Caco-2 (cell line): Measurements from ENCODE around the gene SLC38A2. TPM values are rescaled to one million over a fixed set of nuclear protein-coding genes. Genes with fewer than 3 reads are reported as not detected.

Experiments used
- BruUV-seq: library from RNA; stranded (reverse); fragments of 400-500 nt; replicated peaks from 2 replicates; lab custom pipeline; 2021; lab: Mats Ljungman, UMichigan
- CTCF ChIA-PET: fragments of 300-600 bp; sonication (Branson Sonifier 250); formaldehyde crosslinking; loops from one replicate; lab custom pipeline; 2022; ENCODE audit warnings: antibody characterized with exemption; lab: Charles Lee
- POLR2A ChIA-PET: fragments of 300-600 bp; sonication (Branson Sonifier 250); formaldehyde crosslinking; loops from one replicate; lab custom pipeline; 2022; ENCODE audit warnings: antibody characterized with exemption; lab: Charles Lee
- DNase-seq, 2 experiments: peaks; one replicate each; pipeline versions ENCODE4 v3.0.0 to v3.0.0-alpha.2; 2020 to 2022
- H3K27me3 ChIP-seq: replicated peaks from 2 replicates; pipeline ENCODE4 v1.6.0; 2011; ENCODE audit warnings: low read length; ENCODE audit not compliant: control insufficient read depth, insufficient read depth
- H3K36me3 ChIP-seq: 2 replicates; pipeline ENCODE4 v1.5.1; 2011; ENCODE audit warnings: low read length; ENCODE audit not compliant: control insufficient read depth, insufficient read depth
- H3K4me1 ChIP-seq: fragments of 250-450 bp; sonication (Bioruptor Pico); 2 replicates; pipeline ENCODE4 v1.5.1; 2020; ENCODE audit warnings: mild to moderate bottlenecking
- H3K4me3 ChIP-seq: 2 replicates; pipeline ENCODE4 v1.5.1; 2011; ENCODE audit warnings: low read depth, mild to moderate bottlenecking, control low read depth, low read length
- H3K9me3 ChIP-seq: fragments of 250-450 bp; sonication (Bioruptor Pico); 2 replicates; pipeline ENCODE4 v1.5.1; 2020; ENCODE audit warnings: mild to moderate bottlenecking, moderate library complexity
- H3K27ac Mint-ChIP-seq: one replicate; pipeline ENCODE4 v1.8.0; 2022; ENCODE audit warnings: mixed read lengths; ENCODE audit not compliant: unreplicated experiment
- H3K27me3 Mint-ChIP-seq: one replicate; pipeline ENCODE4 v1.8.0; 2022; ENCODE audit warnings: mixed read lengths; ENCODE audit not compliant: insufficient read depth, unreplicated experiment
- H3K36me3 Mint-ChIP-seq: one replicate; pipeline ENCODE4 v1.8.0; 2022; ENCODE audit warnings: mild to moderate bottlenecking, mixed read lengths; ENCODE audit not compliant: insufficient read depth, unreplicated experiment
- H3K4me1 Mint-ChIP-seq: one replicate; pipeline ENCODE4 v1.8.0; 2022; ENCODE audit warnings: low read depth, mixed read lengths; ENCODE audit not compliant: unreplicated experiment
- H3K4me3 Mint-ChIP-seq: one replicate; pipeline ENCODE4 v1.8.0; 2022; ENCODE audit warnings: mild to moderate bottlenecking, moderate library complexity, mixed read lengths; ENCODE audit not compliant: unreplicated experiment
- H3K9me3 Mint-ChIP-seq: one replicate; pipeline ENCODE4 v1.8.0; 2022; ENCODE audit warnings: mixed read lengths; ENCODE audit not compliant: unreplicated experiment
- CTCF ChIP-seq, 2 experiments: fragments of 200-600 bp in 1 of 2; IDR thresholded peaks; 1 replicate in 1 of 2; 2 replicates in 1 of 2; pipeline versions ENCODE4 v1.5.1 to v1.8.0; 2011 to 2022; ENCODE audit warnings: antibody characterized with exemption in 1 of 2, control low read depth in 1 of 2, inconsistent platforms in 1 of 2, low read depth in 1 of 2, low read length in 1 of 2, mild to moderate bottlenecking in 1 of 2, moderate library complexity in 1 of 2; ENCODE audit not compliant: insufficient read depth in 1 of 2, severe bottlenecking in 1 of 2, unreplicated experiment in 1 of 2
- intact Hi-C: fragments of 100-400 bp; cut with micrococcal nuclease; formaldehyde crosslinking; loops from one replicate; pipeline ENCODE4 v1.10.0; 2022; ENCODE audit not compliant: unreplicated experiment
- total RNA-seq: library from RNA; stranded (reverse); gene quantifications from 2 replicates; pipeline ENCODE4 v1.2.3, GENCODE V29; 2022

SLC38A2 gene
- total RNA-seq, 1 experiment from 2014 or later: 331 TPM

DNA sequence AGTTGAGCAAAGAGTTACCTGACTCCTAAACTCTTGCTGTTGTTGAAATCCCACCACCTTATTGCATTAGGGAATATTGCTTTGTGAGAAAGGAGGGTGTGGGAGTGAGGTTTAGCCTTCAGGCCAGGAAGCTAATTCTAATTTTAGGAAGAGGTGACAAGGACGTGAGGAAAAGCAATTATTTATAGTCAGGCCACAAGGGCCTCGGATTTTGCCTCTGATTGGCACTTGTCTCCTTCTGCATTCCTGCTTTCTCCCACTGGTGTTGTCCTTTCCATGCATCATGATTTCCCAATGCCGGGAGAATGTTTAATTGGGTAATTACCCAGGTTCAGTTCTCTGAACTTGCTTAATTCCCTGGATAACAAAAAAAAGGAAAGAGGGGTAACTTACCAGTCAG, 37.9 kb upstream of the SLC38A2 start:
- ChIA-PET POLR2A (no interaction called here), CTCF (no interaction called here)
- no peaks in the 10 kb centered on the region for H3K9me3 ChIP-seq
- H3K27me3 Mint-ChIP-seq: no peaks in the 10 kb centered on the region
- no peaks in the 10 kb centered on the region for H3K36me3 Mint-ChIP-seq
- no peaks in the 10 kb centered on the region for H3K27me3 ChIP-seq
- H3K4me1 Mint-ChIP-seq: peaks cover 6% of the 10 kb centered on the region
- no peak for TF ChIP-seq CTCF (IDR thresholded peaks at IDR 0.05; ENCODE audit: insufficient read depth in 1 of 2, low read depth in 1 of 2, low read length in 1 of 2, severe bottlenecking in 1 of 2, unreplicated experiment in 1 of 2)
- no peak overlapping the region for H3K4me3 Mint-ChIP-seq
- H3K9me3 Mint-ChIP-seq: no peaks in the 10 kb centered on the region
- BruUV-seq: no TSS peak
- no peaks in the 10 kb centered on the region for H3K36me3 ChIP-seq
- H3K4me3 ChIP-seq: no peak overlapping the region
- H3K27ac Mint-ChIP-seq: no peak overlapping the region
- intact Hi-C loops: no loop called here
- 0 out of 2 replicates have a peak, but pooled peaks cover 3% of the 10 kb centered on the region for H3K4me1 ChIP-seq
- DNase-seq: no peak

DNA sequence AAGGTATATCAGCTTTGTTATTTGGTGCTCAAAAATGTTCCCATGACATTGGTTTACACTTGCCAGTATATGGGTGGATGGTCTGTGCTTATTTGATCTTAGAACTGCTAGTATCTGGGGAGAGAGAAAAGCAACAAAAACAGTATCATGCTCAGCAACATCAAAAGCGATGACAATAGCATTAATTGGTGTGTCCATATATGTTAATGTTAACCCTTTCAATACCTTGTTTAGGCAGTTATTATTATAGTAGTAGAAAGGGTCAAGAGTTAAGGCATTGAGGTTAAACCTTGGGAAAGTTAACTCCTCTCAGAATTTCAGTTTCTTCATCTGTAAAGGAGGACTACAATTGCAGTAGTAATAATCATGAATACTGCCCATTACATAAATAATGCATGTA, 37.4 kb upstream of the SLC38A2 start:
- Mint-ChIP-seq H3K4me1 (peaks cover 6% of the 10 kb centered on the region), H3K27me3 (no peaks in the 10 kb centered on the region), H3K36me3 (no peaks in the 10 kb centered on the region), H3K4me3 (no peak overlapping the region), H3K9me3 (no peaks in the 10 kb centered on the region), H3K27ac (no peak overlapping the region)
- TF ChIP-seq CTCF (IDR thresholded peaks at IDR 0.05; ENCODE audit: insufficient read depth in 1 of 2, low read depth in 1 of 2, low read length in 1 of 2, severe bottlenecking in 1 of 2, unreplicated experiment in 1 of 2): no peak
- H3K36me3 ChIP-seq: no peaks in the 10 kb centered on the region
- no peak overlapping the region for H3K4me3 ChIP-seq
- no TSS peak for BruUV-seq
- intact Hi-C loops: no loop called here
- DNase-seq: no peak
- H3K4me1 ChIP-seq: 0 out of 2 replicates have a peak, but pooled peaks cover 3% of the 10 kb centered on the region
- ChIA-PET POLR2A (no interaction called here), CTCF (no interaction called here)
- H3K27me3 ChIP-seq: no peaks in the 10 kb centered on the region
- no peaks in the 10 kb centered on the region for H3K9me3 ChIP-seq

- Histone ChIP-seq H3K4me3 (no peak overlapping the region), H3K4me1 (no peaks in the 10 kb centered on the region), H3K36me3 (no peaks in the 10 kb centered on the region), H3K9me3 (no peaks in the 10 kb centered on the region), H3K27me3 (no peaks in the 10 kb centered on the region)
- CTCF ChIA-PET: no interaction called here
- DNase-seq: no peak
- Mint-ChIP-seq H3K9me3 (no peaks in the 10 kb centered on the region), H3K27ac (no peak overlapping the region), H3K4me3 (no peak overlapping the region), H3K4me1 (peaks cover 6% of the 10 kb centered on the region), H3K36me3 (no peaks in the 10 kb centered on the region), H3K27me3 (no peaks in the 10 kb centered on the region)
- POLR2A ChIA-PET: no interaction called here
- intact Hi-C loops: no loop called here
- no TSS peak for BruUV-seq
- no peak for TF ChIP-seq CTCF (IDR thresholded peaks at IDR 0.05; ENCODE audit: insufficient read depth in 1 of 2, low read depth in 1 of 2, low read length in 1 of 2, severe bottlenecking in 1 of 2, unreplicated experiment in 1 of 2)
These were observed 36.8 kb upstream of the SLC38A2 start for GRCh38 chr12:46409342-46409741.
